HepG2 (cell line): ENCODE measurements around the gene PPP1R13B.

Experiments used
- CREM ChIP-seq, 2 experiments: sonication (generic) in 1 of 2; formaldehyde crosslinking in 1 of 2; IDR thresholded peaks; 2 replicates each; pipeline versions ENCODE4 v1.4.0 to v1.6.1; 2016 to 2020; ENCODE audit warnings: antibody characterized with exemption in 1 of 2, mild to moderate bottlenecking in 1 of 2, missing genetic modification reagents in 1 of 2
- HMGXB4 ChIP-seq, 2 experiments: sonication (generic) in 1 of 2; formaldehyde crosslinking in 1 of 2; IDR thresholded peaks; 2 replicates each; pipeline versions ENCODE4 v1.4.0 to v1.6.1; 2018 to 2020; ENCODE audit warnings: missing genetic modification reagents in 2 of 2, borderline replicate concordance in 1 of 2, low read depth in 1 of 2, mild to moderate bottlenecking in 1 of 2, missing biosample characterization in 1 of 2
- TAF1 ChIP-seq: sonication (generic); formaldehyde crosslinking; IDR thresholded peaks from 2 replicates; pipeline ENCODE4 v1.4.0; 2020; ENCODE audit warnings: missing genetic modification reagents

- TF ChIP-seq HMGXB4 (CRISPR knock-in tag; IDR thresholded peaks at IDR 0.05; ENCODE audit: borderline replicate concordance in 1 of 2, low read depth in 1 of 2) = no peak
- no peak for TF ChIP-seq CREM (IDR thresholded peaks at IDR 0.05)
- TF ChIP-seq CREM (CRISPR knock-in tag; IDR thresholded peaks at IDR 0.05) = no peak
- TF ChIP-seq TAF1 (CRISPR knock-in tag) = no peak
Observed at GRCh38 chr14:103872481-103873113, 25.2 kb upstream of the PPP1R13B start.
